ENCODE results near the gene LY6G6C.

- TF ChIP-seq YY1 (IDR thresholded peaks at IDR 0.05; ENCODE audit: insufficient read depth, insufficient read length): no peak
- no peak for TF ChIP-seq SUZ12 (IDR thresholded peaks at IDR 0.05; ENCODE audit: extremely low read depth, insufficient read depth, insufficient read length)
These were observed 1.3 kb downstream of the LY6G6C start for GRCh38 chr6:31720196-31720770.
